K562 (cell line): ENCODE data around the gene SLC24A3.

Source experiments
- CTCF ChIP-seq, 3 experiments: IDR thresholded peaks in 2 of 3; conservative IDR thresholded peaks in 1 of 3; 2 replicates each; pipeline ENCODE4 v1.5.1; 2011 to 2012; ENCODE audit warnings: low read length in 3 of 3, mild to moderate bottlenecking in 3 of 3, control low read depth in 2 of 3, improper control_type of control experiment in 1 of 3, inconsistent platforms in 1 of 3, low read depth in 1 of 3, mixed read lengths in 1 of 3, moderate library complexity in 1 of 3; ENCODE audit not compliant: insufficient read depth in 2 of 3
- E2F4 ChIP-seq: sonication (generic); formaldehyde crosslinking; IDR thresholded peaks from 2 replicates; pipeline ENCODE4 v1.8.0; 2022; ENCODE audit warnings: mild to moderate bottlenecking, low read depth, missing genetic modification reagents
- EZH2 ChIP-seq: IDR thresholded peaks from 2 replicates; pipeline ENCODE4 v1.6.1; 2012; ENCODE audit warnings: low read depth, mild to moderate bottlenecking, inconsistent platforms, low read length, borderline replicate concordance
- FOXA3 ChIP-seq, 2 experiments: fragments of 450-650 bp in 1 of 2; sonication (generic) in 1 of 2; formaldehyde crosslinking; IDR thresholded peaks in 1 of 2; conservative IDR thresholded peaks in 1 of 2; 2 replicates each; pipeline versions ENCODE4 v1.4.0 to v1.8.0; 2020 to 2022; ENCODE audit warnings: mild to moderate bottlenecking in 2 of 2, missing genetic modification reagents in 1 of 2
- GATAD2B ChIP-seq: fragments of 450-650 bp; IDR thresholded peaks from 2 replicates; pipeline ENCODE4 v1.6.1; 2017; ENCODE audit warnings: mild to moderate bottlenecking, borderline replicate concordance
- IRF2 ChIP-seq: sonication (generic); formaldehyde crosslinking; IDR thresholded peaks from 2 replicates; pipeline ENCODE4 v1.8.1; 2022; ENCODE audit warnings: mild to moderate bottlenecking, missing genetic modification reagents
- KDM4B ChIP-seq, 2 experiments: fragments of 450-650 bp in 1 of 2; sonication (generic) in 1 of 2; IDR thresholded peaks; 2 replicates each; pipeline ENCODE4 v1.6.1; 2016 to 2017; ENCODE audit warnings: borderline replicate concordance in 2 of 2, antibody characterized with exemption in 1 of 2, low read depth in 1 of 2, mild to moderate bottlenecking in 1 of 2
- PTBP1 ChIP-seq: fragments of 200-400 bp; formaldehyde crosslinking; IDR thresholded peaks from 2 replicates; pipeline ENCODE4 v1.6.1; 2017; ENCODE audit warnings: low read depth, low read length

GRCh38 chr20:19768325-19768842, 555.9 kb downstream of the SLC24A3 start:
- TF ChIP-seq CTCF (IDR thresholded peaks at IDR 0.05 in 2 of 3, conservative IDR thresholded peaks at IDR 0.05 in 1 of 3; ENCODE audit: insufficient read depth in 2 of 3, low read depth in 1 of 3, low read length in 3 of 3): no peak
- no peak for TF ChIP-seq E2F4 (CRISPR knock-in tag)
- no peak for TF ChIP-seq EZH2
- no peak for TF ChIP-seq PTBP1
- no peak for TF ChIP-seq FOXA3 (CRISPR knock-in tag; conservative IDR thresholded peaks at IDR 0.05 in 1 of 2, IDR thresholded peaks at IDR 0.05 in 1 of 2)
- no peak for TF ChIP-seq IRF2 (CRISPR knock-in tag)
- TF ChIP-seq GATAD2B: no peak
- no peak for TF ChIP-seq KDM4B (IDR thresholded peaks at IDR 0.05; ENCODE audit: borderline replicate concordance in 2 of 2, low read depth in 1 of 2)
